T-helper 2 cell treated with Interferon-gamma antibody and Interleukin-4, amounts not matched to agents 100 ng/mL and 5 ng/mL, for 36 hours (primary cell): Measurements from ENCODE around the gene VSIG2. TPM values are rescaled to one million over a fixed set of nuclear protein-coding genes. Genes with fewer than 3 reads are reported as not detected.

Experiments
- intact Hi-C: fragments of 100-400 bp; cut with micrococcal nuclease; formaldehyde crosslinking; loops from one replicate; pipeline ENCODE4 v1.15.1; 2023
- total RNA-seq: library from RNA; stranded (reverse); gene quantifications from 2 replicates; pipeline ENCODE4 v1.2.3, GENCODE V29; 2022

Gene VSIG2
- total RNA-seq, 1 donor from 2014 or later = 0.18 TPM

- intact Hi-C loops = loop anchor here (5.0 kb wide), 2 partner anchors 202 to 1137 kb away; partner anchors contain the start of genes CCDC15 and HYLS1
Observed at GRCh38 chr11:124749912-124750311, 2.1 kb downstream of the VSIG2 start.

GRCh38 chr11:124748481-124749343 lies 3.3 kb downstream of the VSIG2 start:
- intact Hi-C loops = loop anchor here (5.0 kb wide), 2 partner anchors 204 to 1139 kb away; partner anchors contain the start of genes CCDC15 and HYLS1

DNA sequence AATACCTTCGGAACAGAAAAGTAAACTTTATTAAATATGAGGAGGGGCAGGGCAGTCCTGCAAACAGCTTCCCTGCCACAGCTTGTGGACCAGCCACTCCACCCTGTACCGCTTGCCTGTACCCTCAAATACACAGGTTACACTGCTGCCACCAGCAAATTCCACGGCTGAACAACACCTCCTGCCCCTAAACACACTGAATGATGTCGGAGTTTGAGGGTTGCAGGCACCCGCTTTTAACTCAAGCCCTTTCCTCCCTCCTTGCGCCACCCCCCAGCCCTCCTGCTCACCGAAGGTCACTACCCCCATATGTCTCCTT lies 4.0 kb downstream of the VSIG2 start:
- intact Hi-C loops = loop anchor here (5.0 kb wide), 2 partner anchors 204 to 1139 kb away; partner anchors contain the start of genes CCDC15 and HYLS1

- intact Hi-C loops = loop anchor here (1.0 to 5.0 kb wide), 6 partner anchors 8 to 1140 kb away; partner anchors contain the start of genes CCDC15, HYLS1, NRGN and SIAE
Observed at GRCh38 chr11:124747406-124748099, 4.5 kb downstream of the VSIG2 start.

DNA sequence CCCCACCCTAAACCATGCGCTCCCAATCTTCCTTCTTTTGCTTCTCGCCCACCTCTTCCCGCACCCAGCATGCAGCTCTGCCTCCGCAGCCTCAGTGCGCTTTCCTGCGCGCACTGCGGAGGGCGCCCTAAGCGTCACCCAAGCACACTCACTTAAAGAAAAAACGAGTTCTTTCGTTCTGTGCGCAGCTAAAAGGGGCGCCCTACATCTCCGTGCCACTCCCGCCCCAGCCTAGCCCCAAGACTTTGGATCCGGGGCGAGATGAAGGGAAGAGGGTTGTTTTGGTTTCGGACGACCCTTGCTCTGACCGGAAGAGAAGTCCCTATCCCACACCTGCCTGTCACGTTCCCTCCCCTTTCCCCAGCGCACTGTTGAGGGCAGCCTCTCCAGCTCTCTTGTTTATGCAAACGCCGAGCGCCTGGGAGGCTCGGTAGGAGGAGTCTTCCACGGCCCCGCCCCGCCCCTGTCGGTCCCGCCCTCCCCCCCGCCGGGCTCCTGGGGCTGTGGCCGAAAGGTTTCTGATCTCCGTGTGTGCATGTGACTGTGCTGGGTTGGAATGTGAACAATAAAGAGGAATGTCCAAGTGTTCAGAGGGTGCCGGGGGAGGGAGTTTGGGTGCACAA lies 5.3 kb downstream of the VSIG2 start:
- intact Hi-C loops = loop anchor here (1.0 to 5.0 kb wide), 10 partner anchors 7 to 1141 kb away; partner anchors contain the start of genes CCDC15, HYLS1, MSANTD2 and NRGN

DNA sequence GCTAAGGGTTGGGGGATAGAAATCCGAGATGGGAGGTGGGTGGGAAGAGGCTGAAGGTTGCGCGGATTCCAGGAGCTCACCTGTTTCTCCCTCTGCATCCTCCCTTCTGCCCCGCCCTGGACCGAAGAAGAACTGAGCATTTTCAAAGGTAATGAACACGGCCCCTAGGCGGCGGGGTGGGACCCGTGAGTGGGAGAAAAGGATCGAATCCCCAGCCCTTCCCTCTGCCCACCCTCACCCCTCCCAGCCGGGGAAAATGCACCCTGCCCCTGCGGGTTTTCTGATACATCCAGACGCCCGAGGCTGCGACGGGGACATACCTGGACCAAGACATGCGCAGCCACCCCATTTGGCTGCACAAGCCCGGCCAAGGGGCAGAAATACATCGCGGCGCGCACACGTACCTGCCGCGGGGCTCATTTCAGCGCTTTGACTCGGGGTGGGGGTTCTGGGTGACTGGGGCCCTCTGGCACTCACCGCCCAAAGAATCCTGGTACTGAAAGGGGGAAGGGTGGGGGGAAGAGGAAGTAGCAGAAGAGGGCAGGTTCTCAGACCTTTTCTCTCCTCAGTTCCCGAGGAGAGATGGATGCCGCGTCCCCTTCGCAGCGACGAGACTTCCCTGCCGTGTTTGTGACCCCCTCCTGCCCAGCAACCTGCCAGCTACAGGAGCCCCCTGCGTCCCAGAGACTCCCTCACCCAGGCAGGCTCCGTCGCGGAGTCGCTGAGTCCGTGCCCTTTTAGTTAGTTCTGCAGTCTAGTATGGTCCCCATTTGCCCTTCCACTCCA lies 6.0 kb downstream of the VSIG2 start:
- intact Hi-C loops = loop anchor here (1.0 to 5.0 kb wide), 8 partner anchors 12 to 1141 kb away; partner anchors contain the start of genes CCDC15, HYLS1, MSANTD2 and TBRG1

GRCh38 chr11:124745270-124745834 lies 6.7 kb downstream of the VSIG2 start:
- intact Hi-C loops = loop anchor here (5.0 kb wide), 2 partner anchors 207 to 1142 kb away; partner anchors contain the start of genes CCDC15 and HYLS1

DNA sequence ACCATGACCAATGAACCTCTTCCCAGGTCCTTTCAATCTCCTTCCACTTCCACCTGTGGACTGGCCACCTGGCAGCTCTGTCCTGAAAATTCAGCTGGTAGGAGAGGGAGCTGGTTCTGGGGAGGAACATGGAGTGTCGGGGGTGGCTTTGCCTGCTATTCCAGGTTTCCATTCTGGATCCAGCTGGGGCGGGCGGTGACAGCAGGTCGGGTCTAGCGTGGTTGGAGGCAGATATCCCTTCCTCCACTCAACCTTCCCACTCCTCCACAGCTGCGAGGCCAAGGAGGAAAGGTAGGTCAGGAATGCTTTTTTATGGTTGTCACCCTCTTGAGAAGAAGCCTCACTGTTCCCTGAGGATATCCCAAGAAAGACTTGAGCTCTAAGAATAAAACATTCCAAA lies 9.0 kb downstream of the VSIG2 start:
- intact Hi-C loops = no loop called here

- intact Hi-C loops = no loop called here
Observed at GRCh38 chr11:124742555-124742954, 9.5 kb downstream of the VSIG2 start.

DNA sequence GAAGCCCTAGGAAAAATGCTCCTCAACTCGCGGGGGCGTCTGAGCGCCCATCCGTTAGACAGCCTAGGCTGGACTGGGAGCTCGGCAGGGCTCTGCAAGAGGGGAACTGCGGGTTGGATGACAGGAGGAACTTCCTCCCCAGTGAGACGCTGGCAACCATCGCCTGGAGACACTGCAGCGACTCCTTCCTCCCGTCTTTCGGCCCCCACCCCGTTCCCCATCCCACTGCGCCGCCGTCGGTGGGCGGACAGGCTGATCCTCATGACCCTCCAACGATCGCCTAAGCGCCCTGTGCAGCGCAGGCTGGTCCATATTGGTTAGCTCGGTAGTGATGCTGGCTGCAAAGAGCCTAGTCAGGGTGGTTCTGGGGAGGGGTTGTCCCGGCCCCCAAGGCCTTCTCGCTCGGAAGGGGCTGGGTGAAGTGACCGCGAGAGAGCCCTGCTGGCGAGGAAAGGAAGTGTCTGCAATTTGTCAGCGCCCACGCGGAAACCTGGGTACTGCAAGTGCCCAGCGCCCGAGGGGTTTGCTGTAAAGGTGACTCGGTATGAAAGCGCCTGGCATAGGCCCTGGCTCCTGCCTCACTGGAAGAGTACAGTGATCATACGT lies 11.7 kb downstream of the VSIG2 start:
- intact Hi-C loops = loop anchor here (1.0 kb wide), 1 partner anchor 67 kb away; the partner anchor contains the start of genes SIAE and SPA17

DNA sequence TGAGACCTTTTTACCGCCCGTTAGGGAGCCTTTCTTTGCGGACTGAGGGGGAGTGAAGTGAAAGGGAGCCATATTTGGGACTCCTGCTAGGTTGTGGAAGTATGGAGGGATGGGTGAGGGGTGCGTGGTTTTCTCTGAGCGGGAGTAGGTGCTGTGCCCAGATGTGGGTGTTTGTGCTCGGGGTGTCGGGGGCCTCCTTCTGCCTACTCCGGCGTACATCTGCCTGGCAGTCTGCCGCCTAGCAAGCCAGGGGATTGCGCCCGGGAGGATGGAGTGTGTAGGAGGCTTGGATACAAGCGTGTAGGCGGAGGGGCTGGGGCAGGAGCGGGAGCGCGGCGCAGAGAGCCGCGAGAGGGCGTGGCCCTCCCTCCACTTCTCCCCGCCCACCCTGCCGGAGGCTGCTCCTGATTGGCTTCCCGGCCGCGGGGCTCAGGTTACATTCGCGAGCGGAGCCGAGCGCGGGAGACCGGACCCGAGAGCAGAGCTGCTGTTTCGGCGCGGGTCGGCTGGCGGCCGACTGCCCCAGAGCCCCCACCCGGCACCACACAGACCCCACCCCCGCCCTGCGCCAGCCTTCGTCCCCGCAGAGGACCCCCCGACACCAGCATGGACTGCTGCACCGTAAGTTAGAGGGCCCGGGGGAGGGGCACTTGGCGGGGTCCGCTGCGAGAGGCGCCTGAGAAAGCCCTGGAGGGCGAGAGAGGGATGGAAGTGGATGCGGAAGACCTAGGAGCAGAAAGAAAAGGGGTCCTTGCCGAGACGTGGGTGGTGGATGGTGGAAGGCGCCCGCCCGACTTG lies 12.4 kb downstream of the VSIG2 start, which contains the start of gene NRGN:
NRGN (plus strand) TSS at position 464 of the 798 bp plus-strand sequence; CDS start at position 607, 143 bp downstream.
- intact Hi-C loops = loop anchor here (1.0 kb wide), 2 partner anchors 8 to 66 kb away; partner anchors contain the start of genes SIAE and SPA17

- intact Hi-C loops = loop anchor here (1.0 kb wide), 1 partner anchor 8 kb away; no protein-coding TSS in a partner anchor
Observed at GRCh38 chr11:124738713-124739478, 13.2 kb downstream of the VSIG2 start.

- intact Hi-C loops = no loop called here
Observed at GRCh38 chr11:124737638-124738305, 14.3 kb downstream of the VSIG2 start.

DNA sequence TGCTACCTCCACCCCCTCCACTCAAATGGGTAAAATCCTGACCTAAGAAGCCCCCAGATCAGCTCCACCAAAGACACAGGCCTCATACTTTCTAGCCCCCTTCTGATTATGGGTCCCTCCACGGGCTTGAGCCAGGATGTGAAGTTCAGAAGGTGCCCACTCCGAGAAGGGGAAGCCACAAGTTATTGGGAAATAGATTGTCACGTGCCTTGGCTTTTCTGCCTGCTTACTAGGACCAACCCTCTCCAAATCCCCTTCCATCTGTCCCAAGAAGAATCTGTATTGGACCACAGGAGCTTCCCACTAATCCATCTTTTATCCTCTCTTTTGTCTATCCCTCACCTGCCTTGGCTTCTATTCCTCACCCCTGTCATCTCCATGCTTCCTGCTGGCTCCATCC lies 15.3 kb downstream of the VSIG2 start:
- intact Hi-C loops = no loop called here

- intact Hi-C loops = no loop called here
Observed at GRCh38 chr11:124732230-124732629, 19.8 kb downstream of the VSIG2 start.

- intact Hi-C loops = no loop called here
Observed at GRCh38 chr11:124729571-124729970, 22.5 kb downstream of the VSIG2 start.

DNA sequence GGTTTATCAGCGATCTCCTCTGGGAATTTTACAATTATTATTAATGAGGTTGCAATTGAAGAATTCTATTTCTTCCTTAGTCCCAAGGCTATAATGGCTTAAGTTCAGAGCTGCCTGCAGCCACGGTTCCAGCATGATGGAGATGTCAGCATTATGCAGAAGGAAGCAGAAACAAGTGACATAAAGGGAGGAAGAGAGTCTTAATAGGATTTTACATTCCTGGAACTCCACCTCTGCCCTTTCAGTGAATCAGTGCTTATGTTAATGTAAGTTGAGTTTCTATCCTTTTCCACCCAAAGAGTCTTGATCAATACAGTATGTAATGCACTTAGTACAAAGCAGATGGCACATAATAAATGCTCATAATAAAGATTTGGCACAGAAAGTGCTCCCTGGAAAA lies 23.9 kb downstream of the VSIG2 start:
- intact Hi-C loops = no loop called here
